ENCODE measurements around the gene RBM47.

RBM47 gene

GRCh38 chr4:40378619-40379018 is 251.0 kb downstream of the RBM47 start:
- no peak overlapping the region for H3K4me3 ChIP-seq (ENCODE audit: low read length)
- no peak for TF ChIP-seq CTCF (conservative IDR thresholded peaks at IDR 0.05; ENCODE audit: low read depth, low read length)
- DNase-seq (ENCODE audit: low read depth), result no peak

GRCh38 chr4:40377512-40378365 is 251.9 kb downstream of the RBM47 start:
- no peak for TF ChIP-seq CTCF (conservative IDR thresholded peaks at IDR 0.05; ENCODE audit: low read depth, low read length)
- no peak overlapping the region for H3K4me3 ChIP-seq (ENCODE audit: low read length)
- no peak for DNase-seq (ENCODE audit: low read depth)

DNA sequence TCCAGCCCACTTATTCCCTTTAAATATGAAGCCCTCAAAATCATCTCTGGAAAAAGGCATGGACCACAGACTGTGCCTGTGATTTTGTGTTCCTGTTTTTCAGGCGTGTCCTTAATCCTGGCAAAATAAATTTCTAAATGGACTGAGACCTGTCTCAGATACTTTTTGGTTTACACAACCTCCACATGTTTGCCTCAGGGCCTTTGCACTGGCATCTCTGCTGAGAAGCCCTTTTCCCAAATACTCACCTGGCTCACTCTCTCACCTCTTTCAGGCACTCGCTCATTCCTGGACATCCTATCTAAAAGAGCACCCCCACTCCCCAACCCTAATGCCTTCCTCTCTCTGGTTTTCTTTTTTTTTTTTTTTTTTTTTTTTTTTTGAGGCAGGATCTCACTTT is 254.0 kb downstream of the RBM47 start:
- DNase-seq (ENCODE audit: low read depth), result no peak
- no peak for TF ChIP-seq CTCF (conservative IDR thresholded peaks at IDR 0.05; ENCODE audit: low read depth, low read length)

DNA sequence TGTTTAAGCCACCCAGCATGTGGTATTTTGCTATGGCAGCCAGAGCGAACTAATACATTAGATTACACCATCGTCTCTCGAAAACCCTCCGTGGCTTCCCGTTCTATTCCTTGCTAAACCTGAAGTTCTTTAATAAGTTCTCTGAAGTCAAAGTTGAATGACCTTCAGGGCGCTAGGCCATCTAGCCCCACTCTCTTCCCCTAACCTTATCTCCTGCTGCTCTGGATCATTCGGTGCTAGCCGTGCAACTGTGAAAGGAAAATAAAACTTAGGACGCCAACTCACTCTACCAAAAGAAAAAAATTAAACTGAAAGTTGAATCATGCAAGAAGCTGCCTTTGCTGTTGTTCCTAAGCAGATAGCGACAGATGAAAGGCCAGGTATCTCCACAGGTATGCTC is 254.6 kb downstream of the RBM47 start:
- no peak overlapping the region for H3K4me3 ChIP-seq (ENCODE audit: low read length)
- no peak for TF ChIP-seq CTCF (conservative IDR thresholded peaks at IDR 0.05; ENCODE audit: low read depth, low read length)

More for the DNA sequence above, 254.0 kb downstream of the RBM47 start:
- H3K4me3 ChIP-seq (ENCODE audit: low read length), result no peak overlapping the region

DNA sequence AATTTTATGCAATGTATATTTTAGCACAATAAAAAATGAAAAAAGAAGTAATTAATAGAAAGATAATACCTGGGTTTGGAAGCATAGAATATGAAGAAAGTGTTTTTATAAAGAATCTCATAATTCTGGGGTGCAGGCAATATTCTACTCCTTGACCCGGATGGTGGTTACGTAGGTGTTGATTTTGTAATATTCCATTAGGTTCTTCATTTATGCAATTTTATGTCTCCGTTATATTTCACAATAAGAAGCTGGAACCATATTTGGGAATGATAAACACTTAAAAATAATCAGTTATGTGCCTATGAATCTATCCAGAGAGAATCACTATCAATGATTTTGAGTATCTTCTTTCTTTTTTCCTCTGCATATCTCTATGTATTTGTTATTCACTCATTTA is 256.0 kb downstream of the RBM47 start:
- H3K4me3 ChIP-seq (ENCODE audit: low read length), result no peak overlapping the region
- TF ChIP-seq CTCF (conservative IDR thresholded peaks at IDR 0.05; ENCODE audit: low read depth, low read length), result no peak
- no peak for DNase-seq (ENCODE audit: low read depth)

More for the DNA sequence above, 254.6 kb downstream of the RBM47 start:
- DNase-seq (ENCODE audit: low read depth), result no peak

All from retinal pigment epithelial cell (primary cell).